ENCODE results near the gene G6PC1.

- TF ChIP-seq FOXM1 (IDR thresholded peaks at IDR 0.05; ENCODE audit: borderline replicate concordance) (no peak), SP1 (IDR thresholded peaks at IDR 0.05) (no peak), SUZ12 (IDR thresholded peaks at IDR 0.05) (no peak), BHLHE40 (IDR thresholded peaks at IDR 0.05; ENCODE audit: borderline replicate concordance) (no peak), FOXA1 (IDR thresholded peaks at IDR 0.05) (no peak), CTBP1 (IDR thresholded peaks at IDR 0.05; ENCODE audit: borderline replicate concordance) (no peak), ELF4 (IDR thresholded peaks at IDR 0.05) (no peak), NFRKB (IDR thresholded peaks at IDR 0.05) (no peak), FOXK2 (IDR thresholded peaks at IDR 0.05) (no peak), LEF1 (IDR thresholded peaks at IDR 0.05; ENCODE audit: borderline replicate concordance) (no peak), ARNT (IDR thresholded peaks at IDR 0.05) (no peak), TARDBP (IDR thresholded peaks at IDR 0.05) (no peak), HDGF (IDR thresholded peaks at IDR 0.05; ENCODE audit: borderline replicate concordance) (no peak), ZNF384 (IDR thresholded peaks at IDR 0.05) (no peak)
Measured at GRCh38 chr17:42895185-42895555, 5.4 kb upstream of the G6PC1 start.

Data from HEK293T (cell line).